NCI-H524 (cell line): ENCODE data around the gene PEA15.

Experiments used
- DNase-seq, 2 experiments: peaks; one replicate each; lab custom pipeline; 2025; lab: John Stamatoyannopoulos, UW

Gene PEA15

DNA sequence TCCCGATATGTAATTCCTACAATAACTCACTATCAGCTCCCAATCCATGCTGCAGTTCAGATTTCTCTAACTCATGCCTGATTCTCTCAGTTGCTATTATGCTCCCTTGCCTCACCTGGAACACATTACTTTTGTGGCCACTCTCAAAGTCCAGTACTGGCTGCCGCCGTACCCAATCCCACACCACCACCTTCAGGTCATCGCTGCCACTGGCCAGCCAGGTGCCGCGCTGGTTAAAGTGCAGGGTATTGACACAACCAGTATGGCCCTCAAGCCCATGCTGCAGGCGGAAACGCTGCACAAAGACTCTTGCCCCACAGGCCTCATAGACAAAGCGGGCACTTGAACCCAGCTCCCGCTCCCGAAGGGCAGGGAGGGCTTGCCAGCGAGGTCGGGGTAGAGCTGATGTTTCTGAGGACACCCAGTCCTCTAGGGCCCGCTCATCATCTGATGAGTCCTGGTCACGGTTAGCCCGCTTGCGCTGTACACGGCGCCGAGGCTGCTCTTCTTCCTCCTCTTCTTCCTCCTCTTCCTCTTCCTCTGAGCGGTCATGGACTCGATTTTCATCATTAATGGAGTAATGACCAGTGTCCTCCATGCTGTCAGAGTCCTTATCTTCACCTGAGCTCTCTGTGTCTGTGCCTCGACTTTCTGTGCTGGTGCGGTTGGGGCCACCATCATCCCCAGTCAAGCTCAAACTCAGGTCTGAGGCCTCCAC lies 34.6 kb downstream of the PEA15 start:
- DNase-seq: no peak

GRCh38 chr1:160243767-160244166 lies 38.6 kb downstream of the PEA15 start:
- peak; percentile 3 to 40 for DNase-seq

- peak in 1 of 2 experiments; percentile 30 for DNase-seq
These were observed 39.0 kb downstream of the PEA15 start for GRCh38 chr1:160244209-160244608.

GRCh38 chr1:160245434-160245833 lies 40.2 kb downstream of the PEA15 start:
- DNase-seq: no peak

DNA sequence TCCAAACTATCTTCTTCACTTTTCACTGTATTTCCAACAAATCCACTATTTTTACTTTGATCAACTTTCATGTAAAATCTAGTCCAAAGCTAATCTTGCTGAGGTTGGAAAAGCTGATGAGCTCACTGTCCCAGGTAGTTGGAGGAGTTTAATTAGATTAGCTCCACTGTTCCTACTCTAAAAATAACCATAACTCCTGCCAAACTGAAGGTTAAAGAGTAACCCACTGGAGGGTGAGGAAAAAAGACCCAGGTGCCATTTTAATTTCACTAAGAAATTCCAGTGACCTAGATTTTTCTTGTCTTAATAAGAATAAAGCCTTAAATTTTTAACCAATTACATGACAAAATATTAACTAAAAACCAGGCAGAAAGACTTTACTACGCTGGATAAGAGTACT lies 41.9 kb downstream of the PEA15 start:
- DNase-seq: no peak

- DNase-seq: peak; percentile 72 to 84
These were observed 45.8 kb downstream of the PEA15 start for GRCh38 chr1:160251011-160251410.

DNA sequence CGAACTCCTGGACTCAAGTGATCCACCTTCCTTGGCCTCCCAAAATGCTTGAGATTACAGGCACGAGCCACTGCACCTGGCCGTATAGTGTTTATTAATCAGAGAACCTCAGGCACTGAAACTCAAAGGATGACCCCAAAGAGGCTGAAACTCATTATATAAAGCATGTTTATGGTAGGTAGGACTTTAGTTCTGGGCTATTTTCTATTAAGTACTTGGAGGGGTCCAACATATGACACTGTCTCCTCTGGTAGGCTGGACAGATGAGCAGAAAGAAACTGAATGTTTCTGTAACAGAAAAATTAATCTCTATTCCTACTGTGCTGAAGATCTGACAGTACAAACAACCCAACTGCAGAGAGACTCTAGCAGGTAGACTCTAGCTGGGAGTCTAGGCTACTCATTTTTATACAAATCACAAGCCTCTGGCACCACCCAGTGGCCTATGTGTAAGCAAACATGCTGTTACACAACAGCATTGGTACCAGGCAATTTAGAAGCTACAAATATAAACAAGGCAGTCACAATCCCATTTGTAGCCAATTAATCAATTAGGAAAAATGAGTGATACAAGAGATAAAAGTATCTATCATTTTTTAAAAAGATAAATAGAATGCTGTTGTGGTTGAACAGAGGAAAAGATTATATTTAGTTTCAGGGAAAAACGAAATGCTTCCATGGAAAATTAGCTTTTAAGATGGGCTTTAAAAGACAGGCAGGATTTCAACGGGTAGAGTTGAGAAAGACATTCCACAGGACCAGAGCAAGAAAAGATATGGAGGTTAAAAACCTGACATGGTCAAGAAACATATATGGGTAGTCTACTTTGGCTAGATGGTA lies 46.7 kb downstream of the PEA15 start:
- DNase-seq: peak; percentile 47 to 81

GRCh38 chr1:160255781-160256300 lies 50.7 kb downstream of the PEA15 start:
- no peak for DNase-seq

DNA sequence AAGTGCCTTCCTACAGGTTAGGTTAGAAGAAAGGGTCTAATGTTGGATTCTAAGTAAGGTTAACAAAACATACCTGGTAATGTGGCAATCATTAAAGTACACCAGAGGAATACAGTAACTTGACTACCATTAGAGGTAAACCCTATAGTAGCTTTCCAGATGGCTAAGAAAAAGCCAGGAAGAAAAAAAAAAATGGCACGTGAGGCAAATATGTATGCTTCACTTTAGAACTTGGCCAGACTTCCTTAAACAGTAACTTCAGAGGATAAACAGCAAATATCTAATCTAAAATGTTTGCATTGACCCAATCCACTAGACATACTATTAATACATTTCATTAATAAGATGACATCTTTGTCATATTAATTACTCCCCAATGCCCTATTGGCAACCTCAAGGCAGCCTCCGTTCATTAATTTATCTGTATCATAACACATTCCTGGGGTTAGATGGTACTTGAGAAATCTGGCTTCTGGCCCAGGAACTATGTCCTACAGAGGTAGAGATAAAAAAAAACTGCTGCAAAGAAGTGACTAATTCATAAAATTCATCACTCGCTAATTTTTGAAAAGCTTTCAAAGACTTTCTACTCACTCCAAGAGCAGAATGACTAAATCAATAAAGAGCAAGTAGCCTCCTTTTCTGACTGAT lies 51.3 kb downstream of the PEA15 start:
- DNase-seq: no peak

- no peak for DNase-seq
These were observed 52.3 kb downstream of the PEA15 start for GRCh38 chr1:160257411-160258015.

- DNase-seq: no peak
These were observed 53.1 kb downstream of the PEA15 start for GRCh38 chr1:160258177-160258798.

DNA sequence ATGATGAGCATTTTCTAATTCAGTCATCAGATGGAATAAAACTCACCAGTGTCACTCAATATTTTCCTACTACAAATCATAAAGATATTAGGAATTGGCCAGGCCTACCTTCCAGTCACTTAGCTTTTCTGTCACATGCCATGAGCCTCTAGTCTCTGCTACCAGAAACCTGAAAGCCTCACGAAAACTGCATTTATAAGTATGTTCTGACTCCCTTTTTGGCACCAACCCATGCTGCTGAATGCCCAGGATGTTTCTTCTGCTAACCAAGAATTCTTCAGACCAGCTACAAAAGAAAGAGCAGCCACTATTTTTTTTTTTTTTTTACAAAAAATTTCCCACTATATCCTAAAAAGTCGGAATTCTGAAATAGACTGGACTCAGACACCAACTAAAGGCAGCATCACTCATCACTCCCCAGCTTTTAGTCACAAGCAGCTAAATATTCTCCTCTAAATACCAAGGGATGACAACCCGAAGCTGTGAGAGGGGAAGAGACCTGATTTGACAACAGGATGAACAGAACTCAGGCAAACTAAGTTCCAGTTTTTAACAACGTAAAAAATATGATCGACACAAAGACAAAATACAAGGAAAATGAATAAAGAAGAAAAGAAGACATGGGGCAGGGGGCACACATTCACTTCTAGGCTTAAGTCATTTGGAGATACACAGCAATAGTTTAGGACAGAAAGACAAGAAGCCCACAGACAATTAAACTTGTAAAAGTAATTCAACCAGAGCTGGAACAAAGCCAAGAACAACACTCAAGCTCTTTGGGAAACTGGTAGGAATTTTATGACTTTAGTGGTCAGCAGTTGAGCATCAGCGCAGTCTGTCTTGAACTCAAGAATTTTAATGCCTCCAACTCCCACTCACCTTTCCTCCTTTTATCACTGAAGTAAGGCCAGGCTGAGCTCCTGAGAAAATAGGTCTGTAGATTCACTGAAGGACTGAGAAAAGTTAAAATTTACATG lies 55.5 kb downstream of the PEA15 start:
- DNase-seq: peak in 1 of 2 experiments; percentile 4

- no peak for DNase-seq
These were observed 56.3 kb downstream of the PEA15 start for GRCh38 chr1:160261556-160261892.

- DNase-seq: peak; percentile 87 to 96
These were observed 57.0 kb downstream of the PEA15 start, which contains the start of gene DCAF8 for GRCh38 chr1:160261893-160262794. Gene DCAF8 (minus strand): TSS chr1:160262549. CDS start chr1:160244008, 18,541 bp downstream.

- no peak for DNase-seq
These were observed 59.7 kb downstream of the PEA15 start for GRCh38 chr1:160264795-160265307.
